KOPT-K1 (cell line): ENCODE measurements around the gene BOD1.

Experiments used
- H3K27ac ChIP-seq: fragments of 200-600 bp; sonication (generic); 2 replicates; pipeline ENCODE4 v1.5.1; 2016; ENCODE audit warnings: antibody characterized with exemption, mild to moderate bottlenecking, low read depth, low read length; ENCODE audit not compliant: poor library complexity, severe bottlenecking
- H3K36me3 ChIP-seq: fragments of 200-600 bp; sonication (generic); 2 replicates; pipeline ENCODE4 v1.5.1; 2017; ENCODE audit warnings: antibody characterized with exemption, mild to moderate bottlenecking, low read length, moderate library complexity; ENCODE audit not compliant: insufficient read depth
- H3K9me3 ChIP-seq: fragments of 200-600 bp; sonication (generic); 2 replicates; pipeline ENCODE4 v1.5.1; 2017; ENCODE audit warnings: antibody characterized with exemption, low read length, mild to moderate bottlenecking; ENCODE audit not compliant: insufficient read depth, poor library complexity, severe bottlenecking

BOD1 gene

DNA sequence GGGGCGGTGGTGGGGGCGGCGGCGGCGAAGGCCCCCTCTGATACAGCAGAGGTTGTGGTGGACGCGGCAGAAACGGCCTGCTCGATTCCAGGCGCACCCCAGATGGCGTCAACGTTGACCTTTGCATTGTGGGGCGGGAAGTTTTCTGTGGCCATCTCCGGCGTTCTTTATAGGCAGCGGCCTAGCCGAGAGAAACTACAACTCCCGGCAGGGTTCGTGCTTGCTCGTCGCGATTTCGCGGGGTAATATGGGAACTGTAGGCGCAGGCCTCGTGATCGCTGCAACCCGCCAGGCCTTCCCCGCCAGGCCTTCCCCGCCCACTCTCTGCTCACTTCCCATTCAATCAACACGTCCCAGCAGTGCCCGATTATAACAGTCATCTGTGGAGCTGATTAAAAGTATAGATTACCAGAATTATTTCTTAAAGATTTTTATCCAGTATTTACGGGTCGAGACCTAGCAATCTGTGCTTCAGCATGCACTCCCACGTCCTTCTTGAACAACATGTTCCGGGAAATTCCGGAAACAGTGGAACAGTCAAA is at the start of gene BOD1:
Gene BOD1, minus strand, starts transcription at position 74 of the 542 bp plus-strand sequence. CDS start 214 bp downstream, outside the sequence.
- no peaks in the 10 kb centered on the region for H3K9me3 ChIP-seq
- H3K27ac ChIP-seq: peak within 1 kb of the TSS; percentile 67
- peaks cover 26% of the 10 kb centered on the region for H3K36me3 ChIP-seq

DNA sequence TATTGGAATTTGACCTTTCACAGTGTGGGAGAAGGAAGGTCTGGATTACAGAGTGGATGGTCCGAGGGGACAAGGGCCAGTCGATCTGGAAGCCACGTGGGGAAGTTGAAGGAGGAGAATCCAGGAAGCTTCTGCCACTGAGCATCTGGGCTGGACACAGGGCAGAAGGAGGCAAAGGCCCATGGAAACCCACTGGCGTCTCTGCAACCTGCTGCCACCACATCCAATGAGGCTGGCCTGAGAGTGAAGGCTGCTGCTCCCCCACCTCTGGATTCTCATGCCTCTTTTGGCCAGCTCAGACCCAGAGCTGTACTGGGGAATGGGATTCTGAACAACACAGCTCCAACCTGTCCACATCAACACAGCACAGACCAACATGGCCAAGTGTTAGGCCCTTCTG is 48.9 kb upstream of the BOD1 start:
- no peak overlapping the region for H3K27ac ChIP-seq
- H3K9me3 ChIP-seq: no peaks in the 10 kb centered on the region
- no peaks in the 10 kb centered on the region for H3K36me3 ChIP-seq

DNA sequence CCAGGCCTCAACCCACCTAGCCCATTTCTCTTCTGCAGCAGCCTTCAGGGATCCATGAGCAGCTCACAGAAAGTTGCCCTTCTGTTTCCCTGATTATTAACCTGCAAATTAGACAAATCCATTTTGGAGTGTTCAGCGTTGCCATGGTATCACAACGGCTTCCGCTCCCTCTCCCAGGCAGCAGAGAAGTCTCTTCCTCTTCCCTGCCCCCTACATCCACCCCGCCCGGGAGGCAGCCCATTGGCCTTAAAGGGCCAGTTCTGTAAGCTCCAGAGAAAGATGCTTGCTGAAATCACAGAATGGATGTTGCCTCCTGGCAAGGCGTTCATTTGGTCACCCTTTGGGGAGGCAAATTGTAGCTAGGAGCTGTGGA is 47.7 kb upstream of the BOD1 start:
- H3K36me3 ChIP-seq: no peaks in the 10 kb centered on the region

DNA sequence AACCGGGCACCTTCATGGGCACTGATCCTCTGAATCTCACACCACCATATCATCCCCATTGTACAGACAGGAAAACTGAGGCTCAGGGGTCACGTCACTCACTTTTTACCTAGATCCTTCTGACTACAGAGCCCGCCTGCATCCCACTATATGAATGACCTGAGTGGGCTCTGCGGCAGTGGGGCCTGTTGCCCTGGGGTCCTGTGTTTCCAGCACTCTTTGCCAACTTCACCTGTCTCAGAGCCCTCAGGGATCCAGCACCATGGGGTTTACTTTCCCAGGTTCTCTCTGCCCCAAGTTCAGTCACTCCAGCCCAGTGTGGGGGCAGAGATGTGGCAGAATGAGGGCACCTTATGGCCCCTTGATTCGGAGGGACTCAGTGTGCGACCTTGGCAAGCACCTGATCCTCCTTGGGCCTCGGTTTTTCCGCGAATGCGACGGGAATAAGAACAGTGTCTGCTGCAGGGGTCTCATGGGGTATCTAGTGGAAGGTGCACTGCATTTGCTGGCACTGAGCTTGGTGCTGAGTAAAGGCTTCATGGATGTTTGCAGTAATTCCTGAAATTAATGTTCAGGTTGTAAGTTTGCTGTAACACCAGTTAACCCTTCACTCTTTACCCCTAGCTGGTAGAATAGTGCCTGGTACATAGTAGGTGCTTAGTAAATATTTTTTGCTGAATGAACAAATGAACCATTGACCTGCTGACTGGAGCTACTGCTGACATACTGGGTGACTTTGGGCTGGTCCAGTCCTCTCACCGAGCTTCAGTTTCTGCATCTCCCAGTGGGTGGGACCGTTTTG is 47.1 kb upstream of the BOD1 start:
- Histone ChIP-seq H3K27ac (no peak overlapping the region), H3K36me3 (no peaks in the 10 kb centered on the region), H3K9me3 (no peaks in the 10 kb centered on the region)

More for the DNA sequence above, 47.7 kb upstream of the BOD1 start:
- H3K27ac ChIP-seq: no peak overlapping the region
- H3K9me3 ChIP-seq: no peaks in the 10 kb centered on the region

DNA sequence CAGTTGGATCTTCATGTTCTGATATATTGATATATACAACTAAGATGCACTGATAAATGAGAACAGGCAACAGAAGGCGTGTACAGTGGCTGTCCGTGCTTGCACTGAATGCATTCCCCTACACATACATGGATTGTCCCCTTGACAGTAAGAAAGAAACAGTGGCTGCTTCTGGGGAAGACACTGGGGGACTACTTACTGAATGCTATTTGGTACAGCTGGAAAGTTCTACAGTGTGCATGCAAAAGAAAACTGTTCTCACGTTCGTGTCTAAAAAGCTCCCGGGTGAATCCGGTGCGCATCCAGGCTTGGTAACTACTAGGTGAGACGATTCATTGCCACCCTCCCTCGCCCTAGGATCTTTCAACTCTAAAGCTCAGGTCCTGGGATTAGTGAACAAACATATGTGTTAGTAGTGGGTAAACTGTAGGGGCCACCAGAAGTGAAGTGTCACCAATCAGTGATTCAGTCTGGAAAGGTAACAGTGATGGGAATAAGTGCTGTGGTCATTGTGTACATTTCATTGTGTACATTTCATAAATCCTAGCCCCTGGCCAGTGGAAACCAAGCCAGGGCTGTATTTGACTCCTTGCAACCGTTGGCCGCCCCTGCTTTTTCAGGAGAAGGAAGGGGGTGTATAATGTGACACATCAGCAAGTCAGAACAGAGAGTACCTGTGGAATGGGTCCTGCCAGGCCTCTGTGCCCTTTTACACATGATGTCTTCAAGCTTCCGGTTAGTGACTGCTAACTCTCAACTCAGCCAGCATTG is 46.3 kb upstream of the BOD1 start:
- Histone ChIP-seq H3K36me3 (no peaks in the 10 kb centered on the region), H3K9me3 (no peaks in the 10 kb centered on the region), H3K27ac (no peak overlapping the region)

DNA sequence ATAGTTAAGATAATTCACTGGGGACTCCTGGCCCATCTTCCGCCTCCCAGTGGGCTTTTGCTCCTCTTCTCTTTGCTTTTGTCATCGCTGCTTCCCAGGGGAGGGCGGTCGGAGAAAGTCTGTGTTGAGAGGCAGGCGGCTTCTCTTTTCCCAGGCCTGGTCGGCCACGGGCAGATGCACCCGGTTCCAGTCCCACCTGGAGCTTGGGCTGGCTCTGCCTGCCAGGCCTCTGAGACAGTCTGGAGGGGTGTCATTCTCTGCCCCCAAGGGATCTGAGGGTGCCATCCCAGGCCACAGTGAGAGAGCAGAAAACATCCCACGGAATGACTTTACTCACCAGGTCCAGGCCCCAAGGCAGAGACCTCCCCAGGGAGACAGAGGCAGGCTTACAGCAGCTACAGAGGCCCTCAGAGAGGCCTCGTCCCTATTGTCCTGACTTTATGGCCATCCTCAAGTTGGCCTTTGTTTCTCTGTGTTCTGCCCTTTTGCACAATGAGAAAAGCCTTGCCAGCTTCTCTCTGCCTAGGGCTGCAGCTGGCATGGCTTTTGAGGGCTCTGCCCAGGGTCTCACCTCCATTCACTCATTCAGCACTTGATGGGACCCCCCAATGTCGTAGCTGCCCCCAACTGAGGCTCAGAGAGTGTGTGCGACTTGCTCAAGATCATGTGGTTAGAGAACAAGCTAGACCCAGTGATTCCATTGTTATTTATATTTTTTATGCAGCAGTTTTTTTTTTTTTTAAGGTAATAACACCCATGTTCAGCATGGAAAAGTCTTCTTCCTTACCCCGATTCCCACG is 44.2 kb upstream of the BOD1 start:
- no peaks in the 10 kb centered on the region for H3K36me3 ChIP-seq
- H3K9me3 ChIP-seq: no peaks in the 10 kb centered on the region
- no peak overlapping the region for H3K27ac ChIP-seq

DNA sequence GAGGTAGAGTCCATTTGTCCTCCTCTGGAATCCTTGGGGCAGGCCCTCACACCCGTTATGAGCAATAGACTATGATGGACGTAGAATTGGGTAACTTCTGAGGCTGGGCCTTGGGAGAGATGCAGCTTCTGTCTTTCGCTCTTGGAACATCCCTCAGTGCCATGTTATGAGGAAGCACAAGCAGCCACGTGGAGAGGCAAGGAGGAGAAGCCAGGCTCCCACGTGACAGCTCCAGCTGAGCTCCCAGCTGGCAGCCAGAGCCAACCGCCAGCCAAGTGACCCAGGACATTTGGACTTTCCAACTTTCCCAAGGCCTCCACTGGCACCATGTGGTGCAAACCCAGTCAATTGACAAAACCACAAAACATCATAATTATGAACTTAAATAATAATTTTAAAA is 43.0 kb upstream of the BOD1 start:
- Histone ChIP-seq H3K36me3 (no peaks in the 10 kb centered on the region), H3K27ac (no peak overlapping the region), H3K9me3 (peaks cover 2% of the 10 kb centered on the region)

DNA sequence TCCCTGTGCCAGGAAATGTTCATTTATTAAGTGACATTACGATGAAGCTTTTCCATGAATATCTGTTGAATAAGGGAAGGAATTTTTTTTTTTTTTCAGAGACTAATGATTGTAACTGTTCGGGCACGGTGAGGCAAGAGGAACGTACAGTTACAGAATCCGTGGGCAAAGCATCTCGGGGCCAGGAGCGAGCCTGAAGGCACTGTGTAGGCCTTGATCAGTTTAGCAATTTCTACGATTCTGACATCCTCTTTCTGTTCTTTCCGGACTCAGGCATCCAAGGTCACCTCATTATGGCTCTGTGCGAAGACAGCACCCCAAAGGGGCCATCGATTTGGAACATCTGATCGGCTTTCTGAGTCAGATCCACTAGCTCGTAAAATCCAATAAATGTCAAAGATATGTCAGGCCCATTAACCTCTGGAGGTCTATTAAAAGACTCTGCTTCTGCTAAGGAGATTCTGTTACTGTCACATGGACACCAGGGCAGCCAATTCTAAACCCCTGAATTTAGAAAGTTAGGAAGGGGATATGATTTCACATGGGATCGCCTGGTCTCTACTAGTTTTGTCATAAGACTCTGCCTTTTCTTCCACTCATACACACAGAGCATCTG is 41.4 kb upstream of the BOD1 start:
- no peak overlapping the region for H3K27ac ChIP-seq
- peaks cover 10% of the 10 kb centered on the region for H3K9me3 ChIP-seq
- H3K36me3 ChIP-seq: no peaks in the 10 kb centered on the region

DNA sequence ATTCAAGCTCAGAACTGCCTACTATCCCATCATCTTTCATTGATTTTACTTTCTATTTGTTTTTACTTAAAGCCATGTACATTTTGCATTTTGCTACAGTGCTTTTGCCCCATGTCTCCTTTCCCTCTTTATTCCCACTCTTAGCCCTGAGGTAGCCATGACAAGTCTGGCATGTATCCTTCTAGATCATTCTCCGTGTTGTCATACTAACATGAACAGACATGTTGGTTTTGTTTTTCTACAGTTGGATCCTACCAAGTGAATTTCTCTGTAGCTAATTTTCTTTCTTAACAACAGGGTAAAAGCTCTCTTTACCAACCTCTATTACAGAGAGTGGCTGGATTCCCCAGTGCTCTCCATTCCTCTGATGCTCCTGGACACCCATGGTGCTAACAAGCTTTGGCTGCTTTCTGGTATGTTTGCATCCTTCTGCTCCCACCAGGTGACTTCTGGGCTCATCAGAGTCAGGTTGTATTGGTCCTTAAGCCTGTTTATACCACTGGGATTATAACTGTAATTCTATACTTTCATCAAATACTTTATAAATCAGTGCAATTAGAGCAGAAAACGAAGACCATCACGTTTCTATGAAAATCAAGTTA is 38.8 kb upstream of the BOD1 start:
- H3K36me3 ChIP-seq: no peaks in the 10 kb centered on the region
- H3K9me3 ChIP-seq: peaks cover 10% of the 10 kb centered on the region
- H3K27ac ChIP-seq: no peak overlapping the region

DNA sequence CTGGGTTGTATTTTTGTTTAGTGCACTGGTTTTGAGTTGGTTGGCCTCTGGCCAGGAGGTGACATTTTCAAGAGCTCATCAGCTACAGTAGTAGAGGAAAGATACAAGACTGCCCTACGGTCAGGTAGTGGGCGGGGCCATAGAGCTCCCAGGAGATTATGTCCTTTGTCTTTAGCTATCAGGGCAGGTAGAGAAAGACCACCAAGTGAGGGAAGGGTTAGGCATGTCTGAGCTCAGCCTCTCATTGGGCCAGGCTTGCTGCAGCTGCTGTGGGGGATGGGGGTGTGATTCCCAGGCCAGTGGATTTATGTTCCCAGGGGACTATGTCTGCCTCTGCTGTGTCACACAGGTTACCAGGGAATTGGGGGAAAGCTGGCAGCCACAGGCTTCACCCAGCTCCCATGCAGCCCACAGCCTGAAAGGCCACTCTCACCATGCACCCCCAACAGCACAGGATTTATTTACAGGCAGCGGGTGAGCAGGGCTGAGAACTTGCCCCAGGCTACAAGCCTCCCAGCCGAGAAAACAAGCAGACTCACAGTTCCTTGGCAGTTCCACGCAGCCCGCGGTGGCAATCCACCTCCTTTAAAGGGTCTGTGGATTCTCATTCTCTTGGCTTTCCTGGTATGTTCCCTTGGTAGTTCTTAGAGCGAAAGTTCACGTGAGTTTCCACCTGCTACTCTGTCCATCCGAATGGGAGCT is 37.5 kb upstream of the BOD1 start:
- H3K36me3 ChIP-seq: no peaks in the 10 kb centered on the region
- H3K9me3 ChIP-seq: peaks cover 10% of the 10 kb centered on the region
- no peak overlapping the region for H3K27ac ChIP-seq

DNA sequence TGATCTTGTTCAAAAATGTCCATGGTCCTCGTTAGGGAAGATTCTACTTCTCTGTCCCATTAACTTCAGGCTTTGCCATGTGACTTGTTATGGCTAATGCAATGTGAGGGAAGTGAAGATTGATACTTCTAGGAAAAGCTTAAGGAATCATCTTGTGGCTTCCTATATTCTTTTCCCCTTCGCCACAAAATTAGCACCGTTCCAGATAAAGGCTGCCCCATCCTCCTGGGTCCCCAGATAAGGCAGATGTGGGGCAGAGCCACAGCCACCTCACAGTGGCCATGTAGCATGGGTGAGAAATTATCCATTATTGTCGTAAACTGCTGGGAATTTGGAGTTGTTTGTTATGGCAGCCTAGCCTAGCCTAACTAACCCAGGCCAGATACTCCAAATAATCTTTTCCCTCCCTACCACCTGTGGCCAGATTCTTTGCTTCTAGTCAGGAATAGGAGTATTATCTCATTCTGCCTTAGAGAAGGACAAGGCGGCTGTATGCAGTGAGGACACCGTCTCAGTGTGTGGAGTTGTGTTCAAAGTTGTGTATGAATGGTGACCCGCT is 31.9 kb upstream of the BOD1 start:
- no peak overlapping the region for H3K27ac ChIP-seq
- no peaks in the 10 kb centered on the region for H3K9me3 ChIP-seq
- no peaks in the 10 kb centered on the region for H3K36me3 ChIP-seq

DNA sequence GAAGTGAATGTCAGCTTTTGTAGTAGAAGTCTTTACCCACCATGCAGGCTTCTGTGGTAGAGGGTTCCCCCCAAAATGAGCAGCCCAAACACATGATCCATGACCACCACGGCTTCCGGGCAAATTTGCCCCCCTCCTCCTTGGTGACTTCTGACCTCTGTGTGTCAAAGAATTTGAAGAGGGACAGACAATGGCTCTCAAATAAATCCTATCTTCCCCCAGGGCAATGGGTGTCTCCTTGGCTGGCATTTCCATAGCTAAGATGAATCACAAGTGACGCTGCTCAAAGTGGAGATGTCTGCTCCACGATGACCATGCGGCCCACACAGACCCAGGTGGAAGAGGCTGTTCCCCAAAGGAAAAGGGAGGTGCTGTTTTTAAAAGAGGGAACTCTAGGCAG is 30.2 kb upstream of the BOD1 start:
- Histone ChIP-seq H3K36me3 (no peaks in the 10 kb centered on the region), H3K9me3 (no peaks in the 10 kb centered on the region), H3K27ac (no peak overlapping the region)

DNA sequence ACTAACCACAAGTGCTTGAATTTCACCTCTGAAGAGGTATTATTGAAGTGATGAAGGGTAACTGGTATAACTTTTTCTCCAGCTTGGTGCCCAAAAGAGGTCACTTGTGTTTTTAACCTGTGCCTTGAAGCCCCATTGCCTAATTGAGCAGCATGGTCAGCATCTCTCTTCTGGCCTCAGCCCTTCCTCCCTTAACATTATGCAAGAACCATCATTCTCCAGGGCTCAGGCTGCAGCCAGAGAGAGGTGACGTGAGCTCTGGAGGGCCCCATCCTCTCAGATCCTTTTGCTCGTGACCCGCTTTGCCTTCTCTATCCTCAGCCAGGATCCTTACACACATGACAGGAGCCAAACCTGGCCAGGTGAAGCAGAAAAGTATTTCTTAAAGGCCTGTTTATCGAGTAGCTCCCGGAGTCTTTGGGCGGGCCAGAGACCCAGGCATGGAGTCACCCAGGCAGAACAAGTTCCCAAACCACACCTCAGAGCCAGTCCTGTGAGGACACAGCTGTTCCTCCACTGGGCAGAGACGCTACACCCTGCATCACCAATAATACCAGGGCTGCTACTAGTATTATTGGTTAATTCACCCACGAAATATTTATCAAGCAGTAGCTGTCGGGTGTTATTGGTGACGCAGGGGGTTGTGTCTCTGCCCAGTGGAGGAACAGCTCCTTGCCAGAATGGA is 29.6 kb upstream of the BOD1 start:
- Histone ChIP-seq H3K27ac (no peak overlapping the region), H3K9me3 (no peaks in the 10 kb centered on the region), H3K36me3 (no peaks in the 10 kb centered on the region)
